Measurements from ENCODE around the gene DCTPP1.
"Not testable (repeated sequence)": the region's sequence is repeated elsewhere in the genome, so short reads cannot be mapped to it uniquely, and the experiment has no call there.

Gene DCTPP1

DNA sequence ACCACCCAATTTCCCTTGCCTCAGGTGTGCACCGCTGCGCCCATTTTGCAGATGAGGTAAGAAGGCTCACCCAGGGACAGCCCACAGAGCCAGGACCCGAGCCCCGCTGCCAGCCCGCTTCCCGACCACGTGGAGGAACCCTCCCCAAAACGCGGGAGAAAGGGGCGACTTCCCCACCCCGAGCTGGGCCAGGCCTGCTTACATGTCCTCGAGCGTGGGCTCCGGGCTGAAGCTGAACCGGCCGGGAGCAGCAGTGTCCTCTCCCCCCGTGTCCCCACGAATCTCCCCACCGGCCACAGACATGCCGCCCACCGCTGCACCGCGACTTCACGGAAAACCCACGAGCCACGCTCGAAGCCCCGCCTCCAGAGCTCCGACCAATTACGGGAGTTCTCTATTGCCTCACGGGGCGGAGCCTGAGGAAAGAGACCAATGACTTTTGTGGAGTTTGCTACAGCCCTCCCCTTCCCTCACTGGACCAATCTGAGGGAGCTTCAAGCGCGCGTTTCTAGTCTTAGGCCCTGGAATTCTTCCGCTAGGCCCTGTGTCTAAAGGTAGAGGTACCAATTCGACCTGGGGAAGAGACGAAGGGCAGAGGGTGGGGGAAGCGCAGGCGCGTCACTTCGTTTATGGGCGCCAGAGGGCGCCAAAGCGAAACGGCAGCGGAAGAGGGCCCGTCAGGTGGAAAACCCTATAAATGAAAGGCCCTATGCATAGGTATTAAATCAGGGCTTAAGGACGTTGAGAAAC is at the start of gene DCTPP1:
DCTPP1 (minus strand) TSS at position 353 of the 750 bp plus-strand sequence; CDS start at position 303, 50 bp downstream.
- DNase-seq (ENCODE audit: low read depth in 2 of 2), result peak; percentile 83 to 89

DNA sequence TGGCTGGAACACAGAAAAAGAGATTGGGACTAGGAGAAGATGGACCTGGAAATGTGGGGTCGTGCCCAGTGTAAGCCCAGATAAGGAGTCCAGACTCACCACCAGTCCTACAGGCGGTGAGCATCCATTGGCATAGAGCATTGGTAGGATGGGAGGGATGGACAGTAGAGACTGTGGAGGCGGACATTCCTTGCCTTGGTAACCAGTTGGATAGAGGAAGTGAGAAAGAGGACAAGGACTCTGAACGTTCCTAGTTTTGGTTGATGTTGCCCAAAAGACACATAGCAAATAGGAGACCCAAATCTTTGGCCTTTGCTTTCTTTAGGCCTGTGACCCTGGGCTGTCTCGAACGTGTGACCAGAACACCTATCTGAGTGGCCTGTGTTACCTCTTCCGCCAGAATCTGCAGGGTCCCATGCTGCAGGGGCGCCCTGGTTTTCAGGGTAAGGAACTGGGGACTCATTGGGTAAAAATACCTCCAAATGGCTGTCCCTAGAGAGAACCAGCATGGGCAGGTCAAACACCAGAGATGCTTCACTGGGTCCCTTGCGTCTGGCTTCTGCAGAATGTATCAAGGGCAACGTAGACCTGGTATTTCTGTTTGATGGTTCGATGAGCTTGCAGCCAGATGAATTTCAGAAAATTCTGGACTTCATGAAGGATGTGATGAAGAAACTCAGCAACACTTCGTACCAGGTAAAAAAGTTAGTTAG is 49.1 kb upstream of the DCTPP1 start:
- no peak for DNase-seq (ENCODE audit: low read depth in 2 of 2)

DNA sequence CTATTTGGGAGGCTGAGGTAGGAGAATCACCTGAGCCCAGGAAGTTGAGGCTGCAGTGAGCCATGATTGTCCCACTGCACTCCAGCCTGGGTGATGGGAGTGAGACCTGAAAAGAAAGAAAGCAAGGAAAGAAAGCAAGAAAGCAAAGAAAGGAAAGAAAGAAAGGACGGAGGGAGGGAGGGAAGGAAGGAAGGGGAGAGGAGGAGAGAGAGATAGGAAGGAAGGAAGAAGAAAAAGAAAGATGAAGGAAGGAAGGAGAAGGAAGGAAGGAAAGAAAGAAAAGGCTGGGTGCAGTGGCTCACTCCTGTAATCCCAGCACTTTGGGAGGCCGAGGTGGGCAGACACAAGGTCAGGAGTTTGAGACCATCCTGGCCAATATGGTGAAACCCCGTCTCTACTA is 47.9 kb upstream of the DCTPP1 start:
- not testable (repeated sequence) for DNase-seq (ENCODE audit: low read depth in 2 of 2)

DNA sequence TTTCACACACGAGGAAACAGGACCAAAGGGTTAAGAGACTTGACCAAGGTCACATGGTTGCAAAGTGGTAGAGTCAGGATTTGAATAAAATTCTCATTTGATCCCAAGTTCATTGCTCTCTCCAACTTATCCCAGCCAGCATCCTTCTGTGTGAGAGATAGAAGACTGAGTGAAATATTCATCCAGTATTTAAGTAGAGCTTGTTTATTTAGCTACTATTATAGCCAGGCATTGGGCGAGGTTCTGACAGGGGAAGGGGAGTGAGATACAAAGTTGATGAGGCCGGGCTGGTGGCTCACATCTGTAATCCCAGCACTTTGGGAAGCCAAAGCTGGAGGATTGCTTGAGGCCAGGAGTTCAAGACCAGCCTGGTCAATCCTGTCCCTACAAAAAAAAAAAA is 47.2 kb upstream of the DCTPP1 start:
- no peak for DNase-seq (ENCODE audit: low read depth in 2 of 2)

DNA sequence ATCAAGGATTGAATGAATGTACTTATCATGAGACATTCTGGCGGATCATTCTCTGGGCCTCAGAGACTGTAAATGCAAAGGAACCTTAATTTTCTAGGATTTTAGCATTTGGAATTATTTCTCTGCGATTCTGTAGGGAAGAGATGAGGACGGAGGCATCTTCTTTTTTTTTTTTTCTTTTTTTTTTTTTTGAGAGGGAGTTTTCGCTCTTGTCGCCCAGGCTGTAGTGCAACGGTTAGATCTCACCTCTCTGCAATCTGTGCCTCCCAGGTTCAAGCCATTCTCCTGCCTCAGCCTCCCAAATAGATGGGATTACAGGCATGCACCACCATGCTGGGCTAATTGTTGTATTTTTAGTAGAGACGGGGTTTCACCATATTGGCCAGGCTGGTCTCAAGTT is 44.9 kb upstream of the DCTPP1 start:
- DNase-seq (ENCODE audit: low read depth in 2 of 2), result no peak

DNA sequence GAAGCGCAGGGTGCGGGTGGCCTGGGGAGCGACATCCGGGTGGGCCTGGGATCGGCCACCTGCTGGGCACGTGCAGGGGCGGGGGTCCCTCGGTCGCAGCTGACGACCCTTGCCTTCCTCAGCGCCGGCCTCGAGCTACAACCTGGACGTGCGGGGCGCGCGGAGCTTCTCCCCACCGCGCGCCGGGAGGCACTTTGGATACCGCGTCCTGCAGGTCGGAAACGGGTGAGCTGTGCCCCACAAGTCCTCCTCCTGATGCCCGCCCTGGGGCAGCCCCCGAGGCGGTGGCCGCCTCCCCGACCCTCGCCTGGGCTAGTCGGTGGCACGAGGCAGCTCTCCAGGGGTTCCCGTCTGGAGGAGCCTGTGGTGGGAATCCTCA is 44.2 kb upstream of the DCTPP1 start:
- no peak for DNase-seq (ENCODE audit: low read depth in 2 of 2)

DNA sequence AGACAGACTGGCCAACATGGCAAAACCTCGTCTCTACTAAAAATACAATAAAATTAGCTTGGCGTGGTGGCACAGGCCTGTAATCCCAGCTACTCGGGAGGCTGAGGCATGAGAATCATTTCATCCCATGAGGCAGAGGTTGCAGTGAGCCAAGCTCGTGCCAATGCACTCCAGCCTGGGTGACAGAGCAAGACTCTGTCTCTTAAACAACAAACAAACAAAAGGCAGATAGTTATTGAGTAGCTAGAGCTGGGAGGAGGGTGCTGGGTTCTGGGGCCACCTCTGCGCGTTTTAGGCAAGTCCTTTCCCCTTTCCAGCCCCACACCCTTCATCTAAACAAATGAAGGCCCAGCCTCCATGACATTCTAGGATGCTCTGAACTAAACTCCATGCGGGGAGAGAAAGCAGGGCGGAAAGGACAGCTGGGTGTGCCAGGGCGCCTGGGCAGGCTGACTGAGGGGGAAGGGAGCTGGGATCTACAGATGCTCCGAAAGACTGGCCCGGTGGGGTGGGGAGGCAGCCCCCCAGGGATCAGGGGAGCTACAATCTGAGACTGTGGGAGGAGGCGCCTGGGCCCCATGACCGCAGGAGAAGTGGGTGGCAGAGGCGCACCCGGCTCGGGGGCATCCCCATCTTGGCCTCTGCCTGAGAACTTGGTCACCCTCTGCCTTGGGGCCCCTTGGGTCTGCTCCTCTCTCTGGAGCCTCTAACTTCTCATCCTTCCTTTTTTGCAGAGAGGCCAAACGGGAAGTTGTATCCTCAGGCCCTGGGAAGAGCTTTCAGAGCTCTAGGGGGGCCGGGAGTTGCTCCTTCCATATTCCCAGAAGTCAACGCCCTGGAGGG is 43.6 kb upstream of the DCTPP1 start:
- DNase-seq (ENCODE audit: low read depth in 2 of 2), result no peak

DNA sequence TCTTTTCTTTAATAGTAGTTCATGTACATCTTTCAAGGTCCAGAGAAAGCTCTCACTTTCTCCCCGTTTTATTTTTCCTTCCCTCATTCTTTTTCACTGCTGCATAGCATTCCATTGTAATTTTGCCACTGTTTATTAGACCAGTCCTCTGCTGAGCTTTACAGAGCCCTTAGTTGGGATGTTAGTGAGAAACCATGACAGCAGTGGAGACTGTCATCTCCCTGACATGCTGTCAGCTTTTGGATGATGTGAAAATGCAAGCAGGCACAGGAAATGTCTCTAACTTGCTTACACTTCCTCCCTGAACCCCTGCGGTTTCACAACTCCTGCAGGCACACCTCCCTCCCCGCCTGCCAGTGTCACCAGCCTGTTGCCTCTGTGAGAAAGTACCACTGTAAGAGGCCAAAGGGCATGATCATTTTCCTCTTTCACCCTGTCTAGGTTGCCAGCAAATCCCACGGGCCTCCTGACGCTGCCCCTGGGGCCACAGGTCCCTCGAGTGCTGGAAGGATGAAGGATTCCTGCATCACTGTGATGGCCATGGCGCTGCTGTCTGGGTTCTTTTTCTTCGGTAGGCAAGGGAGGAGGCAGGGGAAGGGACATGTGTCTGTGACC is 42.6 kb upstream of the DCTPP1 start, which contains the start of gene ITGAL:
ITGAL (plus strand) TSS at position 415 of the 615 bp plus-strand sequence; CDS start at position 511, 96 bp downstream.
- DNase-seq (ENCODE audit: low read depth in 2 of 2), result peak; percentile 51 to 56

DNA sequence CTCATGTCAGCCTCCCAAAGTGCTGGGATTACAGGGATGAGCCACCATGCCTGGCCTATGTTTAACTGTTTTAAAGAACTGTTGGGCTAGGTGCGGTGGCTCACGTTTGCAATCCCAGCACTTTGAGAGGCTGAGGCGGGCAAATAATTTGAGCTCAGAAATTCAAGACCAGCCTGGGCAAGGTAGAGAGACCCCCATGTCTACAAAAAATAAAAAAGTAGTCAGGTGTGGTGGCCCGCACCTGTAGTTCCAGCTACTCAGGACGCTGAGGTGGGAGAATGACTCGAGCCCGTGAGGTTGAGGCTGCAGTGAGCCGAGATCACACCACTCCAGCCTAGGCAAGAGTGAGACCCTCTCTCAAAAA is 40.8 kb upstream of the DCTPP1 start:
- no peak for DNase-seq (ENCODE audit: low read depth in 2 of 2)

DNA sequence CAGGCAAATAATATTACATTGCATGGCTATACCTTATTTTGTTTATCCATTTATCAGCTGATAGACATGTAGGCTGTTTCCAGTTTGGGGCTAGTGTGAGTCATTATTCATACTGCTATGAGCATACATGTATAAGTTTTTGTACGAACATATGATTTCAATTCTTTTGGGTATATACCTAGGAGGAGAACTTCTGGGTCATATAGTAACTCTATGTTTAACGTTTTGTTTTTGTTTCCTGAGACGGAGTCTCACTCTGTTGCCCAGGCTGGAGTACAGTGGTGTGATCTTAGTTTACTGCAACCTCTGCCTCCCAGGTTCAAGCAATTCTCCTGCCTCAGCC is 40.3 kb upstream of the DCTPP1 start:
- DNase-seq (ENCODE audit: low read depth in 2 of 2), result no peak

DNA sequence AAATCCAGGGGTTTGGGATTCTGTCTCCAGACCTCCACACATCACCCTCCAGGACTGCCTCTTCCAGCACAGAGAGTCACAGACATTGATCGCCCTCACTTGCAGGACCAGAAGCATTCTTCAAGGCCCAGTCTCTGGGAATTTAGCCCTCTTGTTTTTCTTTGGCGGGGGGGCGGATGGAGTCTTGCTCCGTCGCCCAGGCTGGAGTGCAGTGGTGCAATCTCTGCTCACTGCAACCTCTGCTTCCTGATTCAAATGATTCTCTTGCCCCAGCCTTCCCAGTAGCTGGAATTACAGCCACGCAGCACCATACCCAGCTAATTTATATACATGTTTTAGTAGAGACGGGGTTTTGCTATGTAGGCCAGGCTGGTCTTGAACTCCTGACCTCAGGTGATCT is 34.2 kb upstream of the DCTPP1 start:
- no peak for DNase-seq (ENCODE audit: low read depth in 2 of 2)

DNA sequence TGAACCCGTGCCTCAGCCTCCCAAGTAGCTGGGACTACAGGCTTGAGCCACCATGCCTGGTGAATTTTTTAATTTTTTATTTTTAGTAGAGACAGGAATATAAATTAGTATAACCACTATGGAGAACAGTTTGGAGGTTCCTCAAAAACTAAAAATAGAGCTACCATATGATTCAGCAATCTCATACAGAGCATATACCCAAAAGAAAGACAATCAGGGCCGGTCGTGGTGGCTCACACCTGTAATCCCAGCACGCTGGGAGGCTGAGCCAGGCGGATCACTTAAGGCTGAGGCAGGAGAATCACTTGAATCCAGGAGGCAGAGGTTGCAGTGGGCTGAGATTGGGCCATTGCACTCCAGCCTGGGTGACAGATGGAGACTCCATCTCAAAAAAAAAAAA is 31.6 kb upstream of the DCTPP1 start:
- not testable (repeated sequence) for DNase-seq (ENCODE audit: low read depth in 2 of 2)

DNA sequence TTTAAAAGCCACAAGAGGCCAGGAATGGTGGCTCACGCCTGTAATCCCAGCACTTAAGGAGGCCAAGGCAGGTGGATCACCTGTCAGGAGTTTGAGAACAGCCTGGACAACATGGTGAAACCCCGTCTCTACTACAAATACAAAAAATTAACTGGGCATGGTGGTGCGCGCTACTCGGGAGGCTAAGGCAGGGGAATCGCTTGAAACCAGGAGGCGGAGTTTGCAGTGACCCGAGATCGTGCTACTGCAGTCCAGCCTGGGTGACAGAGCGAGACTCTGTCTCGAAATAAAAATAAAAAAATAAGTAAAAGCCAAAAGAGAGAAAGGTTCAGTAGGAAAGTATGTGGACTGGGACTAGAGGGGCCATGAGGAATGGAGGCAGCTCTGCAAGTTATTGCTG is 29.6 kb upstream of the DCTPP1 start:
- no peak for DNase-seq (ENCODE audit: low read depth in 2 of 2)

DNA sequence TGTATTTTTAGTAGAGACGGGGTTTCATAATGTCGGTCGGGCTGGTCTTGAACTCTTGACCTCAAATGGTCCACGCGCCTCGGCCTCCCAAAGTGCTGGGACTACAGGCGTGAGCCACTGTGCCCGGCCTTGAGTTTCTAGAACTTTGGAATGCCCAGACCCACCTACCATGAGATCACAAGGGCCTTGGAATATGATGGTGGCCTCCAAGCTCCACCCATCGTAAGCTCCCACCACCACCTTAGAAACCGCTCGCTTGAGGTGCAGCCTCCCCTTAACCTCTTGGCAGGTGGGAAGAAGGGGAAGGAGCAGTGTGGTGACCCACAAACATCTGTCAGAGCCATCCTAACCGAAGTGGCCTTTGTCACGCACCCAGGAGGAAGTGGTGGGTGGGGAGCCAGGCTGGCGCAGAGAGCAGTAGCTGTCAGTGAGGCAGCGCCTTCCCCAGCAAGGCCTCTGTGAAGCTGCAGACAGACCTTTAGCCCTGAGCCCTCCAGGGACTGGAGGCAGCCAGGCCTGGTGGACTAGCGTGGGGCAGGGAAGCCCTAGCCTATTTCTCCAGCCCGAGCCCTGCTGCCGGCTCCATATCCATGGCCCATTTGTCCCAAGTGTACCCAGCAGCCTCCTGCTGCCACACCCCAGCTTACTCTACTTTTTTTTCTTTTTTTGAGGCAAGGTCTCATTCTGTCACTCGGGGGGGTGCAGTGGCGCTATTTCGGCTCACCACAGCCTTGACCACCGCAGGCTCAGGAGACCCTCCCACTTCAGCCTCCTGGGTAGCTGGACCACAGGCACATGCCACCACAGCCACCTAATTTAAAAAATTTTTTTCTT is 28.9 kb upstream of the DCTPP1 start:
- peak; percentile 43 to 52 for DNase-seq (ENCODE audit: low read depth in 2 of 2)

DNA sequence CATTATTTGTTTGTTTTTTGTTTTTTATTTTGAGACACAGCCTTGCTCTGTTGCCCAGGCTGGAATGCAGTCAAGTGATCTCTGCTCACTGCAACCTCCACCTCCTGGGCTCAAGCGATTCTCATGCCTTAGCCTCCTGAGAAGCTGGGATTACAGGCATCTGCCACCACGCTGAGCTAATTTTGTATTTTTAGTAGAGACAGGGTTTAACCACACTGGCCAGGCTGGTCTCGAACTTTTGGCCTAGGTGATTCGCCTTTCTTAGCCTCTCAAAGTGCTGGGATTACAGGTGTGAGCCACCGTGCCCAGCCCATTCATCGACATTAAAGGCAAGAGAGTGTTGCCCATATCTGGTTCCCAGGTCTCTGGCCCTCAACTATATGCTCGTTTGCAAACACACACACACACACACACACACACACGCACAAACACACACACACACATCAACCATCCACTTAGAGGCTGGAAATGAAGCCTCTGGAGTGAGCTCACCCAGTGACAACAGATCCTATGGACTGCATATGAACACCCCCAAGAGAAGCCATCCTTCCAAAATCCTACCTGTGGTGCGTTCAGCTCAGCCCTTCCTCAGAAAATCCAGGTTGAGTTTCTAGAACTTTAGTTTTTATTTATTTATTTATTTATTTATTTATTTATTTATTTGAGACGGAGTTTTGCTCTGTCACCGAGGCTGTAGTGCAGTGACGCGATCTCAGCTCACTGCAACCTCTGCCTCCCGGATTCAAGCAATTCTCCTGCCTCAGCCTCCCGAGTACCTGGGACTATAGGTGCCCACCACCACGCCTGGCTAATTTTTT is 28.1 kb upstream of the DCTPP1 start:
- no peak for DNase-seq (ENCODE audit: low read depth in 2 of 2)

DNA sequence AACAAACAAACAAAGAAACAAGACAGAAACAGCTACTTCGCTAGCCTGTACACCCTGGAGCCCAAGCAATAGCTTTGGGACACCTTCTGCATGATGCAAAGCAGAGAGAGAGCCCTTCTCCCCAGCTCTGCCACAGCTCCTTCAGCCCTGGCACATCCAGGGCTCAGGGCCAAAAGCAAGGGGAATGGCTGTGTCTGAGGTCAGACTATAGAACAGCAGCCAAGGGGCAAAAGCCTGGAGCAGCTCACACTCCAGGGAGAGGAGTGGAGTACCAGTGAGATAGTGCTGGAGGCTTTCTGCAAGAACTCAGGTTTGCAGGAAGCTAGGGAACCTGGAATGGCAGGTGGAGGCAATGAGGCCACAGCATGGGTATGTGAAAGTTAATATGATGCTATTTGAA is 27.4 kb upstream of the DCTPP1 start:
- no peak for DNase-seq (ENCODE audit: low read depth in 2 of 2)

DNA sequence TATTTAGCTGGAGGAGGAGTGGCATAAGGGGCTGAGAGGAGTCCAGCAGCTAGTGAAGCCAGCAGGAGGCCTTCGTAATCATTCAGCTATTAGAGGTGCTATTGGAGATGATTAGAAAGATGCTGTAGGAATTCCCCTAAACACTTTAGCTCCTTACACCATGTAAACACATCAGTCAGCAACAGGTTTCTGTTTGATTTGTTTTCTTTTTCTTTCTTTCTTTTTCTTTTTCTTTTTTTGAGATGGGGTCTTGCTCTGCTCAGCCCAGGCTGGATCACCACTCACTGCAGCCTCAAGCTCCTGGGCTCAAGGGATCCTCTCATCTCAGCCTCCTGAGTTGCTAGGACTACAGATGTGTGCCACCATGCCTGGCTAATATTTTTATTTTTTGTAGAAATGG is 26.5 kb upstream of the DCTPP1 start:
- DNase-seq (ENCODE audit: low read depth in 2 of 2), result no peak

DNA sequence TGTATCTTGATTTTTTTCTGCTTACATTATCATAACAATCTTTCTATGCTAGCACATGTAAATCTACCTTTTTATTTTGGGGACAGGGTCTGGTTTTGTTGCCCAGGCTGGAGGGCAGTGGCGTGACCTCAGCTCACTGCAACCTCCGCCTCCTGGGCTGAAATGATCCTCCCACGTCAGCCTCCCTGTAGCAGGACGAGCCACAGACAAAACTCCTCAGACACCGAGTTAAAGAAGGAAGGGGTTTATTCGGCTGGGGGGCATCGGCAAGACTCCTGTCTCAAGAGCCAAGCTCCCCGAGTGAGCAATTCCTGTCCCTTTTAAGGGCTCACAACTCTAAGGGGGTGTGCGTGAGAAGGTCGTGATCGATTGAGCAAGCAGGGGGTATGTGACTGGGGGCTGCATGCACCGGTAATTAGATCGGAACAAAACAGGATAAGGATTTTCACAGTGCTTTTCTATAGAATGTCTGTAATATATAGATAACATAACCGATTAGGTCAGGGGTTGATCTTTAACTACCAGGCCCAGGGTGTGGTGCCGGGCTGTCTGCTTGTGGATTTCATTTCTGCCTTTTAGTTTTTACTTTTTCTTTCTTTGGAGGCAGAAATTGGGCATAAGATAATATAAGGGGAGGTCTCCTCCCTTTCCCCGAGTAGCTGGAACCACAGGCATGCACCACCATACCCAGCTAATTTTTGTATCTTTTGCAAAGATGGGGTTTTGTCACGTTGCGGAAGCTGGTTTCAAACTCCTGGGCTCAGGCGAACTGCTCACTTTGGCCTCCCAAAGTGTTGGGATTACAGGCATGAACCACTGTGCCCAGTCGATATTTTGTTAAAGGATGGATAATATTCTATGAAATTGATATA is 23.1 kb upstream of the DCTPP1 start:
- DNase-seq (ENCODE audit: low read depth in 2 of 2), result not testable (repeated sequence)

DNA sequence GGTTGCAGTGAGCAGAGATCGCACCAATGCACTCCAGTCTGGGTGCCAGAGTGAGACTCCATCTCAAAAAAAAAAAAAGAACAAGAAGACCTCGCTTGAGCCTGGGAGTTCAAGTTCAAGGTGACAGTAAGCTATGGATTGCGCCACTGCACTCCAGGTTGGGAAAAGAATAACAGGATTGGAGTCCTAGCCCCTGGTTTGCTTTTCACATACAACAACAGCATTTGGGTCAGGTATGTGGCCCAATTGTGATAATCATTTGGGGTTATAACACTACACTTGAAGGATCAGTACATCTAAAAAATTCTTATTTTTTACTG is 19.2 kb upstream of the DCTPP1 start:
- DNase-seq (ENCODE audit: low read depth in 2 of 2), result no peak
